ENCODE results near the gene CDCA4.

DNA sequence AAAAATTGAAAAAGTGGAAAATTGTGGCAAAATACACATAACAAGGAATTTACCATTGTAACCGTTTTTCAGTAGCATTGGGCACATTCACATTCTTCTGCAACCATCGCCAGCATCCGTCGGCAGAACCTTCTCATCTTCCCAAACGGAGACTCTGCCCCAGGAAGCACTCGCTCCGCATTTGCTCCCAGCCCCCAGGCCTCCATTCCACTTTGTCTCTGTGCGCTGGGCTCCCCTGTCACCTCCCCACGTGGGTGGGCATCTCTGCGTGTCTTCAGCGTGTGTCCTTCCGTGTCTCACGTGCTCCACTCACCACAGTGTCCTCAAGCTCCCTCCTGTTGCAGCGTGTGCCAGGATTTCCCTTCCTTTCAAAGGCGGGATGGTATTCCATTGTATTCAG is 34.5 kb upstream of the CDCA4 start:
- no peak for TF ChIP-seq POLR2AphosphoS5 (IDR thresholded peaks at IDR 0.05; ENCODE audit: low read depth, low read length)
- TF ChIP-seq SMC3 (IDR thresholded peaks at IDR 0.05; ENCODE audit: low read depth, low read length) = no peak
- TF ChIP-seq, protein P1, sequence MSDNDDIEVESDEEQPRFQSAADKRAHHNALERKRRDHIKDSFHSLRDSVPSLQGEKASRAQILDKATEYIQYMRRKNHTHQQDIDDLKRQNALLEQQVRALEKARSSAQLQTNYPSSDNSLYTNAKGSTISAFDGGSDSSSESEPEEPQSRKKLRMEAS (IDR thresholded peaks at IDR 0.05; ENCODE audit: low read depth) = no peak
- TF ChIP-seq, protein P2, sequence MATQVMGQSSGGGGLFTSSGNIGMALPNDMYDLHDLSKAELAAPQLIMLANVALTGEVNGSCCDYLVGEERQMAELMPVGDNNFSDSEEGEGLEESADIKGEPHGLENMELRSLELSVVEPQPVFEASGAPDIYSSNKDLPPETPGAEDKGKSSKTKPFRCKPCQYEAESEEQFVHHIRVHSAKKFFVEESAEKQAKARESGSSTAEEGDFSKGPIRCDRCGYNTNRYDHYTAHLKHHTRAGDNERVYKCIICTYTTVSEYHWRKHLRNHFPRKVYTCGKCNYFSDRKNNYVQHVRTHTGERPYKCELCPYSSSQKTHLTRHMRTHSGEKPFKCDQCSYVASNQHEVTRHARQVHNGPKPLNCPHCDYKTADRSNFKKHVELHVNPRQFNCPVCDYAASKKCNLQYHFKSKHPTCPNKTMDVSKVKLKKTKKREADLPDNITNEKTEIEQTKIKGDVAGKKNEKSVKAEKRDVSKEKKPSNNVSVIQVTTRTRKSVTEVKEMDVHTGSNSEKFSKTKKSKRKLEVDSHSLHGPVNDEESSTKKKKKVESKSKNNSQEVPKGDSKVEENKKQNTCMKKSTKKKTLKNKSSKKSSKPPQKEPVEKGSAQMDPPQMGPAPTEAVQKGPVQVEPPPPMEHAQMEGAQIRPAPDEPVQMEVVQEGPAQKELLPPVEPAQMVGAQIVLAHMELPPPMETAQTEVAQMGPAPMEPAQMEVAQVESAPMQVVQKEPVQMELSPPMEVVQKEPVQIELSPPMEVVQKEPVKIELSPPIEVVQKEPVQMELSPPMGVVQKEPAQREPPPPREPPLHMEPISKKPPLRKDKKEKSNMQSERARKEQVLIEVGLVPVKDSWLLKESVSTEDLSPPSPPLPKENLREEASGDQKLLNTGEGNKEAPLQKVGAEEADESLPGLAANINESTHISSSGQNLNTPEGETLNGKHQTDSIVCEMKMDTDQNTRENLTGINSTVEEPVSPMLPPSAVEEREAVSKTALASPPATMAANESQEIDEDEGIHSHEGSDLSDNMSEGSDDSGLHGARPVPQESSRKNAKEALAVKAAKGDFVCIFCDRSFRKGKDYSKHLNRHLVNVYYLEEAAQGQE (IDR thresholded peaks at IDR 0.05; ENCODE audit: low read depth, low read length) = no peak
- no peak for TF ChIP-seq CTCF (IDR thresholded peaks at IDR 0.05)
- no peak for TF ChIP-seq PBX3 (IDR thresholded peaks at IDR 0.05)
- TF ChIP-seq TAF1 (IDR thresholded peaks at IDR 0.05; ENCODE audit: borderline replicate concordance, low read depth, low read length) = no peak
- TF ChIP-seq EP300 (IDR thresholded peaks at IDR 0.05; ENCODE audit: borderline replicate concordance in 1 of 2, low read depth in 1 of 2, low read length in 1 of 2) = no peak
- TF ChIP-seq RAD21 (IDR thresholded peaks at IDR 0.05; ENCODE audit: low read length) = no peak
- TF ChIP-seq RFX5 (IDR thresholded peaks at IDR 0.05; ENCODE audit: low read length) = no peak
